ENCODE measurements around the gene ANAPC5.
A peak's percentile ranks its signal among the peaks of the same experiment; 100 is the strongest.
"Not testable (repeated sequence)": the region's sequence is repeated elsewhere in the genome, so short reads cannot be mapped to it uniquely, and the experiment has no call there.

The ANAPC5 gene

GRCh38 chr12:121351820-121352681, at the start of gene ANAPC5:
ANAPC5 (minus strand) TSS chr12:121352411; CDS start chr12:121352340, 71 bp downstream.
- peak; percentile 84 for DNase-seq (ENCODE audit: low read depth)

- peak; percentile 36 for DNase-seq (ENCODE audit: low read depth)
These were observed 48.3 kb upstream of the ANAPC5 start for GRCh38 chr12:121400332-121401139.

GRCh38 chr12:121399391-121400331, 47.5 kb upstream of the ANAPC5 start, which contains the start of gene RNF34:
RNF34 (plus strand) TSS chr12:121400118; CDS start chr12:121400213, 95 bp downstream.
- peak; percentile 95 for DNase-seq (ENCODE audit: low read depth)

- DNase-seq (ENCODE audit: low read depth) = no peak
These were observed 46.1 kb upstream of the ANAPC5 start for GRCh38 chr12:121398355-121398754.

- no peak for DNase-seq (ENCODE audit: low read depth)
These were observed 45.3 kb upstream of the ANAPC5 start for GRCh38 chr12:121397521-121397920.

GRCh38 chr12:121392325-121392716, 40.1 kb upstream of the ANAPC5 start:
- no peak for DNase-seq (ENCODE audit: low read depth)

GRCh38 chr12:121391619-121392324, 39.6 kb upstream of the ANAPC5 start:
- DNase-seq (ENCODE audit: low read depth) = no peak

GRCh38 chr12:121390856-121391255, 38.6 kb upstream of the ANAPC5 start:
- DNase-seq (ENCODE audit: low read depth) = no peak

GRCh38 chr12:121388421-121388981, 36.3 kb upstream of the ANAPC5 start:
- DNase-seq (ENCODE audit: low read depth) = no peak

- not testable (repeated sequence) for DNase-seq (ENCODE audit: low read depth)
These were observed 32.7 kb upstream of the ANAPC5 start for GRCh38 chr12:121384891-121385290.

GRCh38 chr12:121383601-121384021, 31.4 kb upstream of the ANAPC5 start:
- DNase-seq (ENCODE audit: low read depth) = no peak

GRCh38 chr12:121379945-121380344, 27.7 kb upstream of the ANAPC5 start:
- no peak for DNase-seq (ENCODE audit: low read depth)

GRCh38 chr12:121378736-121379135, 26.5 kb upstream of the ANAPC5 start:
- DNase-seq (ENCODE audit: low read depth) = no peak

GRCh38 chr12:121376754-121377697, 24.8 kb upstream of the ANAPC5 start:
- no peak for DNase-seq (ENCODE audit: low read depth)

- DNase-seq (ENCODE audit: low read depth) = not testable (repeated sequence)
These were observed 22.9 kb upstream of the ANAPC5 start for GRCh38 chr12:121374945-121375584.

- not testable (repeated sequence) for DNase-seq (ENCODE audit: low read depth)
These were observed 22.1 kb upstream of the ANAPC5 start for GRCh38 chr12:121374336-121374735.

- no peak for DNase-seq (ENCODE audit: low read depth)
These were observed 21.5 kb upstream of the ANAPC5 start for GRCh38 chr12:121373755-121374154.

GRCh38 chr12:121371404-121371803, 19.2 kb upstream of the ANAPC5 start:
- no peak for DNase-seq (ENCODE audit: low read depth)

- DNase-seq (ENCODE audit: low read depth) = no peak
These were observed 13.8 kb upstream of the ANAPC5 start for GRCh38 chr12:121366063-121366459.

Data from stimulated activated CD8-positive, alpha-beta memory T cell treated with anti-CD3 and anti-CD28 coated beads, Interleukin-12 subunit alpha, Interleukin-12 subunit beta, amount 100 ng/mL, for 1 hour (primary cell).